Stimulated activated CD8-positive, alpha-beta memory T cell treated with anti-CD3 and anti-CD28 coated beads, Interleukin-7, amount 100 ng/mL, for 1 hour (primary cell): ENCODE measurements around the gene FOXD4.
"Not testable (repeated sequence)": the region's sequence is repeated elsewhere in the genome, so short reads cannot be mapped to it uniquely, and the experiment has no call there.

Experiments
- DNase-seq, 2 donors: peaks; one replicate each; pipeline ENCODE4 v3.0.0-alpha.2; 2020; ENCODE audit warnings: low read depth in 2 of 2

The FOXD4 gene

DNA sequence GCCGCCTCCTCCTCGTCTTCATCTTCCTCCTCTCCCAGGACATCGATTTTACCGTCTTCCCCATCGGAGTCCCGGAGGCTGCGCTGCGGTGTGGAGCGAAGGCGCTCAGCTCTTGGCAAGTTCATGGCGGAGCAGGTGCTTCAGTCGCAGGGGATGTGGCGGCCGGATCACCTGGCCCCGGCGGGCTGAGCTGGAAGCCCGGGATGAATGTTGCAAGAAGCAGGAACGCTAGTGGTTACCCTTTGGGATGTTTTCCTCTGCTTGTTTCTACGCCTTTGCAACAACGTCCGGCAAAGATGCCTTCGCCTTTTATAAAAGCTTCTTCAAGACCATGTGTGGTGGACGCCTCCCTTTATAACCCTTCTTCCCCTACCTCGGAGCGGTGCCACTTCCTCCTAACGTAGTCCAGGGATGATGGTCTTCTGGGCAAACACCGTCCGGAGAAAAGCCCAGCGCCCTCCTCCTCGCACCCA is at the start of gene FOXD4:
Gene FOXD4 (minus strand): TSS at position 423 of the 473 bp plus-strand sequence. CDS start 298 bp downstream, at position 125.
- not testable (repeated sequence) for DNase-seq

DNA sequence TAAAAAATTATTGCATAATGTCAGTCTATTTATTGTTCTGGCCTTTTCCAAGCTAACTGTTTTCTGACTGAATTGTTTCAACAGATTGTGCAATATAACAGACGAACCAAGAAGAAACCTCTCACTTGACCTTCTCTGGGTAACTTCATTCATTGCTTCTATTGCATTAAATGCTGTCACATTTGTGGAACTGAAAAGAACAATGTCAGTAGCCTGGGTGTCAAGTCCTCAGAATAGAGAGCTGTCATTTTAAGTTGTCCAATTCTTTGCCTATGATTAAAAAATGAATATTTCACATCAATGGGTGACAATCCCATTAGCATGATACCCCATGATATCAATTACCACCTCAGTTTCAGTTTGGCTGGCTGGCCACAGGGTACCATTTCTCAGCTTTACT is 41.7 kb upstream of the FOXD4 start:
- not testable (repeated sequence) for DNase-seq

DNA sequence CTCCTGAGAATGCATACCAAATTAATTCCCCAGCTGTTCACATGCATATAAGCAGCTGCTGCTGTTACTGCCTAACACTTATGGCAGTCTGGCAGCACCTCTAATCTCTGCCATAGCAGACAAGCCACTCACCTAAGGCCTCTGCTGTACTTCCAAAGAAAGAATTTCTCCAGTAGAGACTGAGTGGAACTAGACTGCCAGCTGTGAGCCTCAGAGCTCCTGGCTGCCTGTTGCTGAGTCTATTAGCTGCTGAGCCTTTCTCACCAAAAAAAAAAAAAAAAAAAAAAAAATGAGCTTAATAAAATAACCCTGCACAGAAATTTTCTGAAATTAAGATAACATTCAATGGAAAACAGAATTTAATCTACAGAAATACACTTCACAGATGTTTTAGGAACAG is 33.0 kb upstream of the FOXD4 start:
- not testable (repeated sequence) for DNase-seq

DNA sequence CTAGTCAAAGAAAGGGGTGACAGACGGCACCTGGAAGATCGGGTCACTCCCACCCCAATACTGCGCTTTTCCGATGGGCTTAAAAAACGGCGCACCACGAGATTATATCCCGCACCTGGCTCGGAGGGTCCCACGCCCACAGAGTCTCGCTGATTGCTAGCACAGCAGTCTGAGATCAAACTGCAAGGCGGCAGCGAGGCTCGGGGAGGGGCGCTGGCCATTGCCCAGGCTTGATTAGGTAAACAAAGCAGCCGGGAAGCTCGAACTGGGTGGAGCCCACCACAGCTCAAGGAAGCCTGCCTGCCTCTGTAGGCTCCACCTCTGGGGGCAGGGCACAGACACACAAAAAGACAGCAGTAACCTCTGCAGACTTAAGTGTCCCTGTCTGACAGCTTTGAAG is 21.7 kb upstream of the FOXD4 start:
- DNase-seq: not testable (repeated sequence)

DNA sequence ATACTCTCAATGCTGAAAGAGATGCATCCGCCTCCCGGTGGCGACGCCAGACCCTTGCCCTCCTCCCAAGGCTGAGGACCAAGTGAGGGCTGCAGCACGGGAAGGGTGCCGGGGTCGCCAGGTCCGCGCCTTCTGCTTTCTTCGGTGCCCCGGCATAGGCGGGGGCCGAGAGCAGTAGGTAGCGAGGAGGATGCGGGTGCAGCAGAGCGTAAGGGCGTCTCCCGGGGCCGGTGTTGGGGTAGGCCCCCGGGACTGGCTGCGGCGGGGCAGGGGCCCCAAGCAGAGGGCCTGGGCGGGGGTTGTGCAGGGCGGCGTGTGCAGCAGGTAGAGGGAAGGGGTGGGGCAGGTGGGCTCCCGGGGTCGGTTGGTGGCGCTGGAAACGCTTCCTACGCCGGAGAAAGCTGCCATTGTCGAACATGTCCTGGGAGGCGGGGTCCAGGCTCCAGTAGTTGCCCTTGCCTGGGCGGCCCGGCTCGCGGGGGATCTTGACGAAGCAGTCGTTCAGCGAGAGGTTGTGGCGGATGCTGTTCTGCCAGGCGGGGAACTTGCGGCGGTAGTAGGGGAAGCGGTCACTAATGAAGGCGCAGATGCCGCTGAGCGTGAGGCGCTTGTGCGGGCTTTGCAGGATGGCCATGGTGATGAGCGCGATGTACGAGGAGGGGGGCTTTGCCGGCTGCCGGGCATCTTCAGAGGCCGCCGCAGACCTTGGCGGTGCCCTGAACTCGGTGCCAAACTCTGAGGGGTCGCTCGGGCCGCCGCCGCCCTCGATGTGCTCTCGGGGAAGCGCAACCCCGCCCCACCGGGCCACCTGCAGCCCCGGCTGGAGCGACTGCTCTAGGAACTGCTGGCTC is 848 bp downstream of the FOXD4 start:
- not testable (repeated sequence) for DNase-seq

DNA sequence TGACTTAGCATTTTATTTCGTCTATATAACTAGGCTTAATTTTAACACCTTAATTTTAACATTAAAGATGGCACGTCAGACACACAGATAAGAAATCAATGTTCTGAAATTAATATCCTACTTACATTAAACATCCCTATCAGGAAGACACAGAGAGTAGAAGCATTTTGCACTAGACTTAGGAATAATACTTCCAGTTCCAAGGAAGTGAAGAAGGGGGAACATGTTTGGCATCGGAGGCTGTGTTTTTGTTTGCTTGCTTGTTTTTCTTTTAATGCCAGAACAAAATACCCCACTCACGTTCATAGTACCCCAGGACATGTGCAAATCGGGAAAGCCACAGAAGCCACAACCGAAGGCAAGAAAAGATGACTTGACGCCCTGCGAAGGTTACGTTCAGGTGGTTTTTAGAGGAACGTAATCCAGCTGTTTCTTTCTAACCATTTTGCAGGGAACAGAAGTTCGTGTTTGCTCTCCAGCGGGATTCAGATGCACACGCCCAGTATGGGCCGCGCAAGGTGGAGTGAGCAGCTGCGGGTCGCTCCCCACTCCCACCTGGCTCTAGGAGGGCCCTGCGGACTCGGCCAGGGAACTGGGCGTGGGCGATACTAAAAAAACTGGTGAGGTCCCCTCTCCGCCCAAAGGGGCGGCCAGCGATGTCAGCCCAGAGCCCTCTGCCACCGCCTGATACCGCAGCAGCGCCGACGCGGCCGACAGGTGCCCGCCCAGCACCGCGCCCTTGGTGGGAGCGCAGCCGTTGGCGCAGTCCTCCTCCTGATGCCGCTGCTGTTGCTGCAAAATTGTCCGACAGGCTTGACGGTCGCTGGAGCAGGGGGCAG is 1.8 kb downstream of the FOXD4 start:
- DNase-seq: not testable (repeated sequence)

DNA sequence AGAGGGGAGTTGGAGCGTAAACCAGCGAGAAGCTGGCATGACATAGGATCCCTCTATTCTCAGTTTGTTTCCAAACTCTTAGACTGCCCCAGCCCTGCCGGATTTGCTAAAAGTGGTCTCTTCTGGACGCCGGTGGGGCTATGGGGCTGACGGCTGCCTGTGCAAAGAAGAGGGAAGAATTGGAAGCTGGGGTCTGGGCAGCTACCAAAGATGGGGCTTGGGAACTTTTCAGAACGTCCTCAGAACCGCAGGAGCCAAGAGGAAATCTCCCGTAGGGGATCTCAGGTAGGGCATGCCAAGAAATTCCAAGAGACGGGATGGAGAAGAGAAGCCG is 3.1 kb downstream of the FOXD4 start:
- not testable (repeated sequence) for DNase-seq

DNA sequence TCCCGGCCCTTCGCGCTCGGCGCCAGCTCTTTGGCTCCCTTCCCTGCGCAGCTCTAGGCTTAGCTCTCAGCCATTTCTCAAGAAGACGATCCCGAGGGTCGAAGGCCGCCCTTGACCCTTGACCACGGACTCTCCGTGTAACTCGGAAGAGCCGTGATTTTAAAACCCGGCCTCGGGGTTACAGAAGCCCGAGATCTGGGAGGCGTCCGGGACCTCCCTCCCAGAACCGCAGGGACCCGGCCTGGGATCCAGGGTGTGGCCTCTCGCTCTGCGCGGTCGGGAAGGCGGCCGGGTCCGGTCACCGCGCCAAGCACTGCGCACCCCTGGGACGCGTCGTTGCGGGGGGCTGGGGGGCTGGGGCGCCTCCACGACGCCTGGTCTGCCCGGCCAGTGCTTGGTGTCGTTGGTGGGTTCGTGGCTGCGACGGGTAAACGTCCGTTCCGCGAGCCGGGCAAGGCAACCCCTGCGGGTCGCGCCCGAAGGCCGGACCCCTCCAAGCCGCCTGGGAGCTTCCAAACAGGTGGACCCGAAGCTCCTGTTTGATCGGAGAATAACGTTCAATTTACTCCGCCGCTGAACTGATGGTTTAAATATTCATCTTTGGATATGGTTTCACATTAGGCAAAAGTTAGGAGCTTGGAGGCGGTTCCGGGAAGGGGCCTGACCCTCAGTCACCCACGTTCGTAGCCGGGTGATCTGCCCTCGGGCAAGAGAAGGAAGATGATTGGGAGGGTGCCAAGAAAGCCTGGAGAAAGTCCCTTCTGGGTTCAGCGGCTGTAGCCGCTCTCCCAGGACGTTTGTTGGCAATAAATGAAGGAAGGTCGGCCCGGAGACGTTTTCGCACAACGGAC is 3.7 kb downstream of the FOXD4 start:
- not testable (repeated sequence) for DNase-seq

DNA sequence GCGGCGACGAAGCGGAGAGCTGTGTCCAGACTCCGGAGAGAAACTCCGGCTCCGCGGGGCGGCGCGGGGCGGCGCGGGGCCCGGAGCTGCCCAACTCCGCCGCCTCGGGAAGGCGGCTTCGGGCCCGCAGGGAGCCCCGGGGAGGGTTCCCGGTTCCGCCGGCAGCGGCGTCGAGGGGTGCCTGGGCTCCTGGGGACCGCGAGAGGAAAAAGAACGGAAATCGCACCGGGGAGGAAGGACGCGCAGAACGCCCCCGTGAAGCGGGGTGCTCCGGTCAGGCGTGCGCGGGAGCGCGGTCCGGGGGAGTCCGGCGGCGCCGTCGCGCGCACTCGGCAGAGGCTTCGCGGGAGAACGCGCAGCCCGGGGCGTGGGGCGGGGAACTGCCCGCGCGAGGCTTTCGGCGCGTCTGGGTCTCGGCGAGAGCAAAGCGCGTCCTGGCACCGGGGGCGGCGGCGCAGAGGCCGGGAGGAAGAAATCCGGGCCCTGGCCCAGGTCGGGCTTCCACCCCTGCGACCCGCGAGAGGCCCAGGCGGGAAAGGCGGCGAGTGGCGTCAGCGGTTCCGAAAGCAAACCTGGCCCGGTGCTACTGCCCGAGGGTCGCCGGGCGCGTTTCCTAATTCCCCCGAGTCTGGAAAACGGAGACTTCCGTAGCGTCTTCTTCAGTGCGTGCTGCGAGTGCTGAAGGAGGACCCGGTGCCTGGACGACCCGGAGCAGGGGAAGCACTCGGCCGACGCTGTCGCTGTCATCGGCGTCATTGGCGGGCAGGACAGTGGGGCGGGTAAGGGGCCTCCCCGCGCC is 4.5 kb downstream of the FOXD4 start:
- not testable (repeated sequence) for DNase-seq

DNA sequence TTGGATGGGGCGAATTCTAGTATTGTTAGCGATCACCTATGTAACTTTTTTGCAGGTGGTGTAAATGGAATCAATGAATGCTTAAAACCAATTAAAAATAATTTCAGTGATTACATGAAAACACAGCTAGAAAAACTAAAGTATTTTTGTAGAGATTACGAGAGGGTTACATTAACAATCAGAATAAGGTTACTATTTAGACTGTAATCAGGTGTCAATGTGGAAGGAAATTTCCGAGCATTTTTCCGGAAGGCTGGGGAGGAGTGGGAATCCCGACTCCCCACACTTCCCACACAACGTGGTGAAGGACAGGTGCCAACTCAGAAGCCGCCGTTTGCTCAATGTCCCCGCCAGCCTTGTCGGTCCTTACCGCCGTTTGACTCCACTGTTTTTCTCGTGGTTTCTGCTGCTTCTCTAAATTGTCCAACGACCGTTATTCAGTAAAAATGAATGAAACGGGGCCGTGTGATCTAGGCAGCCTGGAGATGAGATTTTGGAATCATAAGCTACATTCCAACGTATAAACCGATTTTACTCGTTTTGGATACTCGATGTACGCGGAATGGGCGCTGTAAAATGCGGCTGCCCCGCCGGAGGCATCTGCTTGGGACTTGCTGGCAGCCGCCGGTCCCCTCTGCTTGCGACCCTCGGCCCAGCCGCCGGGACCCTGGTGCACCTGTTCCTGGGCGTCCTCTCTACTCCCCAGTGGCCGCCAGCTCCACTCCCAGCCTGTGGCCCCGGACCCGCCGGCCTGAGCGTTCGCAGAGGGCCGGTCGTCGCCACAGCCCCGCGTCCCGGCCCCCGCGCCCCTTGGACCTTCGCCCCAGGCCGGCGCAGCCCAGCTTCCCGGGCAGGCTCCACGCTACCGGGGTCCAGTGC is 5.4 kb downstream of the FOXD4 start:
- DNase-seq: not testable (repeated sequence)

DNA sequence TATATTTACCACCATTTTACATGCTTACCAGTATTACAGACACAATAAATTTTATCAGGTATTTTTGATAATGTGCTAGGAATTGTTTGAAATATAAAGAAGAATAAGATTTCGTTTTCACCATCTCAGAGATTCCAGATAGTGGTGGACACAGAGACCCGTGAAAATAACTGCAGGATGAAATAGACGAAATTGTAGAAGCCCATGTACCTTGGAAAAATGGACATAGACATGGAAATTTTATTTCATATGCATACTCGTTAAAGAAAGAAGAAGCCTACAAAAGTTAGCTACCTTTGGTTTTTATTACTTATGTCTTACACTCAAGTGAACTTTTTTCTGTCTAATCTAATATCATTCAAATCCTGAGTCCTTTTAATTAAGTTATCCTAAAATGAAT is 7.5 kb downstream of the FOXD4 start:
- not testable (repeated sequence) for DNase-seq

DNA sequence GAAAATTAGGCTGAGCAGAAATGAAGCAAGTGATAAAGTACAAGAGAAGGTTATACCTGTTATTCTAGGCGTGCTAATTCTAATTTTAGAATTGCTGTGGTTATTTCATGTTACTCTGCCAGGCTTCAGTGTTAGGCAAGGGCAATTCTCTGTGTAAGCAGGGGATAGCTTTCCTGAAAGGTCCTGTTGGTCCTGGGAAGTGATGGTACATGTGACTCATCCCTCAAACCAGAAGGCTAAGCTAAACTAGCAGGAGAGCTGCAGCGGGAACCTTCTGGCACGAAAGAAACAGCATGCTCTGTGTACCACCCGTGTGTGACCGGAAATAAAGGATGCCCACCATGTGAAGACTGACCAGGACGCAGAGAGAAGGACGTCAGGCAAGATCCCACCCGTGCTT is 8.7 kb downstream of the FOXD4 start:
- DNase-seq: not testable (repeated sequence)

DNA sequence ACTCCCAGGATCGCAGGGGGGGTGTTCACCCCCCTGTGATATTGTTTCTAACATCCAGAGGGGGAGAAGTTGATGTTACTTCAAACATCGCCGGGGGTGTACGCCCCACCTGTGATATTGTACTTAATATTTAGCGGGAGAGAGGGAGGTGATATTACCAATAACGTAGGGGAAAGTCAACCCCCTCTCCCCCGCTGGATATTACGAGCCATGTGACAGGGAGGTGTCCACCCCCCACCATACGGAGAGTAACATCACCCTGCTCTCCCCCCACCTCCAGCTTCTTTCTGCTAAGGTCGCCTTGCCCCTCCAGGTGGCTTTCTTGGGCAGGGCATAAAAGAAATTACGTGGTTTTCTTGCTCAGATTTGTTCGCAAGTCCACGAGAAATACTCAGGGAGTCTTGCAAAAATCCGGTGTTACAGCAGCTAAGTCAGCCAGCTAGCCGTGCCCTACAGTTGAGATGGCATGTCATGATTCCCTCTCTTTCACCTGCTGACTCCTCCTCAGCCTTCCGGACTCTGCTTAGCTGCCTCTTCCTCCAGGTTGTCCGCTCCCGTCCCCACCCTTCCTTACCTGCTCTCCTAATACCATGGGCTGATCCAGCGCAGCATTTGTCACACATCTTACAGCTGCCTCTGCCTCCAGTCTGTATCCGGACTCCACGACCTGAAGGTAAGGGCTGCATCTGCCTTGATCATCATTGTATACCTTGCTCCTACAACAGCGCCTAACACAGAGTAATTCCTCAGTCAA is 9.3 kb downstream of the FOXD4 start:
- not testable (repeated sequence) for DNase-seq

DNA sequence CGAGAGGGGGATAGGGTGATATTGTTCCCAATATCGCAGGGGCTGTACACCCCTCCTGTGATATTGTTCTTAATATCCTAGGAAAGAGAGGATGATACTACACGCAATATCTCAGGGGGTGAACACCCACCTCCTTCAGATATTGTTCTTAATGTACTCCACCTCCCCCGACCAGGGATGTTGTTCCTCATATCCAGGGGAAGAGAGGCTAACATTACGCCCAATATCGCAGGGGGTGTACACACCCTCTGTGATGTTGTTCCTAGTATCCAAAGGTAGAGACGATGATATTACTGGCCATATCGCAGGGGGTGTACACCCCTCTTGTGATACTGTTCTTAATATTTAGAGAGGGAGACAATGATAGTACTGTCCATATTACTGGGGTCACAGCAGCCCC is 12.2 kb downstream of the FOXD4 start:
- DNase-seq: not testable (repeated sequence)

DNA sequence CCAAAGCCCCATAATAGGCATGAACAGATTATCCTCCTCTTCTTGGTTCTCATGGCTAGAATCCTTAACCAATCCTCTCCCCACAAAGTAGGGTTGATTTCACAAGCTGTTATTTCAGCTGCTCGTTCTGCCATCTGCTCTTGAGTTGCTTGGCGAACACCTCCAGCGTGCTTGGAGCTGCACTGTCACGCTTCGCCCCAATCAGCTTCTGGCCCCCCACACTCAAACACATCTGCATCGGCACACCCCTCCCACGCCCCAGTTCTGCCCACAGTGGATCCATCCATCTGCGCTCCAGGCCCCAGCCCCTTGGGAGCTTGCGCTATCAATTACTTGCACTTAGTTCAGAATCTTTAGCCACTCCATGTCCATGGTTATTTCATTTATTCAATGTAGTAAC is 17.8 kb downstream of the FOXD4 start:
- not testable (repeated sequence) for DNase-seq

DNA sequence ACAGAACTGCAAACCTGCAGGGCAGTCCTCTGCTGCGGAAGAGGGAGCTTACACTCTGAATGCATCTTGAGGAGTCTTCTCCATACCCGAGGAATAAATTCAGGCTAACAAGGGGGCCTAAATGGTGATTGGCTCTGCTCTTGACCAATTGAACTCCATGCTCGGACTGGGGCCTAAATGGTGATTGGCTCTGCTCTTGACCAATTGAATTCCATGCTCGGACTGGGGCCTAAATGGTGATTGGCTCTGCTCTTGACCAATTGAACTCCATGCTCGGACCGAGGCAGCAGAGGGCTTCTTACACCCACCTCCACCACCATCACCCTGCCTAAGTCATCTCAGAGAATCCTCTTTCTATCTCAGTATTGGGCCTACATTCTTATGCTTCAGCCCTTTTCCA is 18.4 kb downstream of the FOXD4 start:
- not testable (repeated sequence) for DNase-seq

DNA sequence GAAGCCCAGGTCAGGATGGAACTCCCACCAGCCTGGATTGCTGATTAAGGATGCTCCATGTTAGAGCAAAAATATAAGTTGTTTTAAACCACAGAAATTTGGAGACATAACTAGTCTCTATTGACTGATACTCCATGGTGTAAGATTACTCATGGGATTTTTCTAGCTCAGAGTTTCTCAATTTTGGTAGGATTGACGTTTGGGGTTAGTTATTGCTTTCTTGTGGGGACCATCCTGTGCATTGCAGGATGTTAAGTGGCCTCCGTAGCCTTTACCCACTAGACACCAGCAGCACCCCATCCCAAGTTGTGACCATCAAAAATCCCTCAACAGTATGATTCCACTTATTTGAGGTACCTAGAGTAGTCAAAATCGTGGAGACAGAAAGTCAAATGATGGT is 19.4 kb downstream of the FOXD4 start:
- DNase-seq: not testable (repeated sequence)

DNA sequence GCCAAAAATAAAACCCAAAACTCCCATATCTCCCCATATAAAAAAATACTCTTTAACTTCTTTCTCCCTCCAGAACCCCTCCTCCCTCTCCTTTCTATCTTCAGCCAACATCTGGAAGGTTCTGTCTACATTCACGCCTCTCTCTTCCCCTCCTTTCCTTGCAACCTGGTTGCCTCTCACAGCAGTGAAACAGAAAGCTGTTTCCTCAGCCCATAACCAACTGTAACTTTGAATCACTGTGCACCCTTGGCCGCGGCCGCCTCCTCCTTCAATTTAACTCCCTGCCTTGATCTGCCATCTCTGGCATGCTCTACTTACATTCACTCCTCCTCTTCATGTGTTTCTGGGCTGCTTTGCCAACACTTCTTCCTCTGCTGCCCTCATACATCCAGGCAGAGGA is 23.2 kb downstream of the FOXD4 start:
- DNase-seq: not testable (repeated sequence)

DNA sequence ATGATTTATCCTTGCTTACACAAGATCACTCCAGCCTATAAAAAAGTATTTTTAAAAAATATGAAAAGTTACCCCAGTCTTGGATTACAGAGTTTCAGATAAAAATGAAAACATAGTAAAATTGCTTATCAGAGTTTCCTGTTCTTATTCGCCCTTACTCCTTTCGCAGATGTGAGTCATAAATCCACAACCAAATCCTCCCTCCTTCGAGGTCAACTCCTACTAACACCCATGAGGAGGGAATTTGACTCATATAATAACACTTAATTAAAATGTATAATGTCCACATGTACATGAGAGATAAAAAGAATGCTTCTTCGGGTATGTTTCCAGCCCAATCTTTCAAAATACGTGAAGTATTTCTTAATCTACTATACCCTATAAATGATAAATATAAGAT is 23.9 kb downstream of the FOXD4 start:
- DNase-seq: not testable (repeated sequence)
